Heart left ventricle (tissue), 16 donors: ENCODE measurements around the gene LLPH. TPM values are rescaled to one million over a fixed set of nuclear protein-coding genes. Genes with fewer than 3 reads are reported as not detected.

Experiments used
- ATAC-seq, 4 donors: fragments of 200-7000 bp; cut with Tn5 transposase; one replicate each; pipeline ENCODE4 v1.9.1; 2020 to 2022; ENCODE audit warnings: moderate library complexity in 4 of 4, mild to moderate bottlenecking in 3 of 4, moderate number of reproducible peaks in 1 of 4
- DNase-seq, 5 donors: peaks; one replicate each; pipeline ENCODE4 v3.0.0-alpha.2; 2020
- H3K27ac ChIP-seq, 12 donors: fragments of 200-600 bp; sonication (generic) in 4 of 12; one replicate each; pipeline versions ENCODE4 v1.5.0 to v1.8.0; 2016 to 2022; ENCODE audit warnings: mild to moderate bottlenecking in 2 of 12
- H3K27me3 ChIP-seq, 9 donors: fragments of 200-600 bp; sonication (generic) in 2 of 9; one replicate each; pipeline versions ENCODE4 v1.5.1 to v1.8.0; 2016 to 2022; ENCODE audit warnings: mild to moderate bottlenecking in 3 of 9
- H3K36me3 ChIP-seq, 9 donors: fragments of 200-600 bp; sonication (generic) in 2 of 9; one replicate each; pipeline versions ENCODE4 v1.5.0 to v1.8.0; 2018 to 2022; ENCODE audit warnings: mild to moderate bottlenecking in 2 of 9
- H3K4me1 ChIP-seq, 12 donors: fragments of 200-600 bp; sonication (generic) in 4 of 12; one replicate each; pipeline versions ENCODE4 v1.5.0 to v1.8.0; 2016 to 2022; ENCODE audit warnings: mild to moderate bottlenecking in 3 of 12
- H3K4me3 ChIP-seq, 12 donors: fragments of 200-600 bp; sonication (generic) in 4 of 12; one replicate each; pipeline versions ENCODE4 v1.5.0 to v1.8.0; 2017 to 2022; ENCODE audit warnings: mild to moderate bottlenecking in 9 of 12, moderate library complexity in 4 of 12
- H3K9me3 ChIP-seq, 12 donors: fragments of 200-600 bp; sonication (generic) in 4 of 12; one replicate each; pipeline versions ENCODE4 v1.5.0 to v1.8.0; 2016 to 2022; ENCODE audit warnings: mild to moderate bottlenecking in 1 of 12
- POLR2A ChIP-seq, 2 donors: fragments of 450-650 bp; IDR thresholded peaks; one replicate each; pipeline ENCODE4 v1.6.1; 2017; ENCODE audit warnings: antibody characterized with exemption in 2 of 2, mild to moderate bottlenecking in 2 of 2, moderate library complexity in 2 of 2
- WGBS, 4 donors: extraction: QIAGEN DNeasy Blood & Tissue Kit in 2 of 4; methylation state at CpG; one replicate each; pipeline versions ENCODE4 v1.1.5 to v1.1.7; 2013 to 2018; 5-methylcytosine and 5-hydroxymethylcytosine counted together
- intact Hi-C, 10 donors: fragments of 100-400 bp; cut with DNase I; formaldehyde crosslinking; loops; one replicate each; pipeline versions ENCODE4 v1.11.1 to v1.14.2; 2022
- polyA plus RNA-seq, 2 donors: library from polyadenylated mRNA; stranded (reverse); fragments of 200-250 nt; gene quantifications; one replicate each; pipeline ENCODE4 v1.2.3, GENCODE V29; 2013
- total RNA-seq, 9 donors: library from RNA; depleted of rRNA in 2 of 9; stranded (reverse); fragments of >200 nt in 2 of 9; fragmentation: NEBNext Ultra II Directional in 3 of 9; extraction: Animal tissue kit (Norgen Biotek cat#: 25700) in 3 of 9; gene quantifications; one replicate each; pipeline versions ENCODE4 v1.1.0 to v1.2.4, GENCODE V29; 2016 to 2023
- TF ChIP-seq, protein P1 (sequence below), 12 donors: fragments of 200-600 bp; sonication (generic) in 4 of 12; IDR thresholded peaks; one replicate each; pipeline versions ENCODE4 v1.5.0 to v1.8.0; 2018 to 2022; ENCODE audit warnings: antibody characterized with exemption in 12 of 12, mild to moderate bottlenecking in 5 of 12
- donor health status: ischemic (EF 13 %, LVEDD 7.1; RV severe dilation, severe dysfunction).
- donor health status: healthy with polysubstance abuse.
- donor health status: DM: no; HTN: yes; CAD: no.
- donor health status: DM: no; HTN: no; CAD: no.
- donor health status: ischemic (EF 25% LVEDD 6.9; RV normal size, moderate dysfunction).
- donor health status: ischemic (EF 25% LVEDD 5.7; RV mildly dilated, moderate dysfunction).
- donor health status: healthy.
- donor health status: DM: yes; HTN: yes; CAD: no.
- donor health status: ischemic (EF 35%, LVEDD 5.7; RV mildly dilated, moderate dysfunction).
- donor health status: nonischemic (EF 11% LVEDD 7.7; RV severe dilation, severe dysfunction).
- donor health status: DM: yes; HTN: yes; CAD: no.
- donor health status: PGD.
- donor health status: ischemic (EF 29% LVEDD 5.4; RV normal size, mild dysfunction).
- donor health status: nonischemic (EF 23%, LVEDD 6.1; RV moderate dilation, normal function).

Gene LLPH
- total and polyA plus RNA-seq, 11 donors: 5.0 to 49.1 (median 18.3) TPM

DNA sequence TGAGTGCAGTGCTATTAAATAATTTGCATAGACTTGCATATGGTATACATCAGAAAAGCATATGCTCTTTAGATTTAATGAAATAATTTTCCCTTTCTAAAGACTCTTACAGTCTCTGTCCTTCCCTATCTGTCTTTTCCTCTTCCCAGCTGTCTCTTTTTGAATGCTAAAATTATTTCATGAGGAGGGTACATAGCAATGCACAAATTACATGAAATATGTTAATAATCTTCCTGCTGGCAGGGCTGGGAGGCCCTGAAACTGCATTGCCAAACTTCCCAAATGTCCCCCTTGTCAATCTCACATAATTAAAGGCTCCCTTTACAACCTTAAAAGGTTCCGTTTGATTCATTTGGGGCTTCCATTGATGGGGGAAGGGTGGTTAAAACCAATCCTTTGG lies 22.2 kb downstream of the LLPH start:
- H3K4me3 ChIP-seq: no peak overlapping the region
- TF ChIP-seq, protein P1, sequence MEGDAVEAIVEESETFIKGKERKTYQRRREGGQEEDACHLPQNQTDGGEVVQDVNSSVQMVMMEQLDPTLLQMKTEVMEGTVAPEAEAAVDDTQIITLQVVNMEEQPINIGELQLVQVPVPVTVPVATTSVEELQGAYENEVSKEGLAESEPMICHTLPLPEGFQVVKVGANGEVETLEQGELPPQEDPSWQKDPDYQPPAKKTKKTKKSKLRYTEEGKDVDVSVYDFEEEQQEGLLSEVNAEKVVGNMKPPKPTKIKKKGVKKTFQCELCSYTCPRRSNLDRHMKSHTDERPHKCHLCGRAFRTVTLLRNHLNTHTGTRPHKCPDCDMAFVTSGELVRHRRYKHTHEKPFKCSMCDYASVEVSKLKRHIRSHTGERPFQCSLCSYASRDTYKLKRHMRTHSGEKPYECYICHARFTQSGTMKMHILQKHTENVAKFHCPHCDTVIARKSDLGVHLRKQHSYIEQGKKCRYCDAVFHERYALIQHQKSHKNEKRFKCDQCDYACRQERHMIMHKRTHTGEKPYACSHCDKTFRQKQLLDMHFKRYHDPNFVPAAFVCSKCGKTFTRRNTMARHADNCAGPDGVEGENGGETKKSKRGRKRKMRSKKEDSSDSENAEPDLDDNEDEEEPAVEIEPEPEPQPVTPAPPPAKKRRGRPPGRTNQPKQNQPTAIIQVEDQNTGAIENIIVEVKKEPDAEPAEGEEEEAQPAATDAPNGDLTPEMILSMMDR (IDR thresholded peaks at IDR 0.05): no peak
- no peak for TF ChIP-seq POLR2A (IDR thresholded peaks at IDR 0.05)
- ATAC-seq (no peak), DNase-seq (no peak)
- H3K27ac ChIP-seq: no peak overlapping the region
- H3K27me3 ChIP-seq: no peaks in the 10 kb centered on the region
- no peaks in the 10 kb centered on the region for H3K36me3 ChIP-seq
- no peaks in the 10 kb centered on the region for H3K9me3 ChIP-seq
- H3K4me1 ChIP-seq: peaks cover 0 to 6% (median 0%) of the 10 kb centered on the region in 12 donors
- 91 to 96% (median 93%) methylated on average over 1 of the region's 1 CpG for WGBS, 4 donors
- intact Hi-C loops: loop anchor here in 7 of 10 donors (5.0 to 10.0 kb wide), 2 partner anchors 804 to 1216 kb away; no protein-coding TSS in a partner anchor

DNA sequence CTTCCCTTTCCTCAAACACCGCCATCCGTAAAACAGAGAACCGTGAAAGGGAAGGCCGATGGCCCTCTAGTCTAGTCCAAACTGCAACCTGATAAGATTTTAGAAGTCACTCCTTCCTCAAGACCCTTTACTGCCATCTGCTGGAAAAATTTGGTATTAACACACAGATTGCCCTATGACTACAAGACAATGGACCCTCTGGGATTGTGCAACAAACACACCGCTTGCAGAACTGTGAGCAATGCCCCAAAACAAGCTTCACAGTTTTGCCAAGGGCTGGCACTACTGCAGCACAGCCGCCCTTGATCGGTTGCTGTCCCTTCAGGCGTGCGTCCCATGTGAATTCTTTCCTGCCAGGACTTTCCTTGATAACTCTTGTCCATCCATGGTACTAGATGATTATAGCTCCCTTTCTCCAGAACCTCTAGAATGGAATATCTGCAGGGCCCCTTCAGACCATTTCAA lies 23.1 kb downstream of the LLPH start:
- no peak overlapping the region for H3K4me3 ChIP-seq
- H3K27ac ChIP-seq: no peak overlapping the region
- 24 to 29% (median 28%) methylated on average over 9 of the region's 9 CpGs for WGBS, 4 donors
- no peaks in the 10 kb centered on the region for H3K9me3 ChIP-seq
- no peak for TF ChIP-seq POLR2A (IDR thresholded peaks at IDR 0.05)
- TF ChIP-seq, protein P1 (IDR thresholded peaks at IDR 0.05): peak; percentile 63 to 87 (median 80)
- no peaks in the 10 kb centered on the region for H3K36me3 ChIP-seq
- peak in 3 of 5 donors; percentile 34 to 37 (median 36) for DNase-seq
- H3K4me1 ChIP-seq: peaks cover 0 to 6% (median 0%) of the 10 kb centered on the region in 12 donors
- H3K27me3 ChIP-seq: no peaks in the 10 kb centered on the region
- ATAC-seq: peak in 3 of 4 donors; percentile 75 to 87 (median 83)
- intact Hi-C loops: loop anchor here in 7 of 10 donors (5.0 to 10.0 kb wide), 2 partner anchors 803 to 1215 kb away; no protein-coding TSS in a partner anchor

DNA sequence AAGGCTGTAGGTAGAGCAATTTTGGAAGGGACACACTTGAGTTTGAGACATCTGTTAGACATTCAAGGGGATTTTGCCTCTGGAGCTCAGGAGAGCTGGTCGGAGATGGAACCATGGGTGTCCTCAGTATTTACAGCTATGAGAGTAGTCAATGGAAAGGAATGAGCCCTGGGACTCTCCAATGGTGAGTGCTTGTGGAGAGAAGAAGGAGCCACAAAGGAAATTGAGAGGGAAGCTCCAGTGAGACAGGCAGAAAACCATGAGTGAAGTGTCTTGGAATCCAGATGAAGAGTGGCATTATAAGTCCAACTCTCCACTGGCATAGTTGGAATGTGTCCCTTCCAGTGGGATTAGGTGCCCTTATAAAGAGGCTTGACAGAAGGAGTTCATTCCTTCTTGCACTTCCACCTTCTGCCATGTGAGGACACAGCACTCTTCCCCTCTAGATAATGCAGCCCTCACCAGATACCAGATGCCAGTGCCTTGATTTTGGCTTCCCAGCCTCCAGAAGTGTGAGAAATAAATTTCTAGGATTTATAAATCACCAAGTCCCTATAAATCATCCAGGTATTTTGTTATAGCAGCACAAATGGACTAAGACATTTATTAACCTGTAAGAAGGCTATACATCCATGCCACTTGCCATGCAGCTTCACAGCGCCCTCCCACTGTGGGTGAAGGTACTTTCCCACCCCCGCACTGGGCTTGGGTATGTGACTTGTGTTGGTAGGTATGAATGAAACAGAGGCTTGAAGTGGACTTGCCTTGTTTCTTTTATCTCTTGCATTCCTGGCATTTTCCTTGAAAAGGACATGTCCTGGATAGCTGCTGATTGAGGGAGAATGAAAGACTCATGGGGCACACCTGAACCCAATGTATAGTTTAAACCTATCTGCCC lies 27.3 kb downstream of the LLPH start:
- TF ChIP-seq POLR2A (IDR thresholded peaks at IDR 0.05): no peak
- TF ChIP-seq, protein P1 (IDR thresholded peaks at IDR 0.05): no peak
- Histone ChIP-seq H3K36me3 (no peaks in the 10 kb centered on the region), H3K9me3 (peaks cover 0 to 5% (median 0%) of the 10 kb centered on the region in 12 donors), H3K4me1 (peaks cover 0 to 6% (median 0%) of the 10 kb centered on the region in 12 donors), H3K27ac (no peak overlapping the region), H3K4me3 (no peak overlapping the region), H3K27me3 (peaks cover 0 to 6% (median 0%) of the 10 kb centered on the region in 9 donors)
- intact Hi-C loops: loop anchor here in 1 of 10 donors (10.0 kb wide), 1 partner anchor 798 kb away; no protein-coding TSS in a partner anchor
- DNase-seq (no peak), ATAC-seq (no peak)
- WGBS, 4 donors: 87 to 89% (median 88%) methylated on average over 3 of the region's 3 CpGs
